HG03469 (cell line): ENCODE measurements around the gene KIF11.

Experiments used
- ATAC-seq: cut with Tn5 transposase; IDR thresholded peaks from one replicate; pipeline ENCODE4 v1.9.1; 2021; ENCODE audit warnings: mild to moderate bottlenecking, moderate library complexity, moderate number of reproducible peaks; ENCODE audit not compliant: unreplicated experiment

Gene KIF11

GRCh38 chr10:92699518-92700381, 106.8 kb downstream of the KIF11 start:
- no peak for ATAC-seq

DNA sequence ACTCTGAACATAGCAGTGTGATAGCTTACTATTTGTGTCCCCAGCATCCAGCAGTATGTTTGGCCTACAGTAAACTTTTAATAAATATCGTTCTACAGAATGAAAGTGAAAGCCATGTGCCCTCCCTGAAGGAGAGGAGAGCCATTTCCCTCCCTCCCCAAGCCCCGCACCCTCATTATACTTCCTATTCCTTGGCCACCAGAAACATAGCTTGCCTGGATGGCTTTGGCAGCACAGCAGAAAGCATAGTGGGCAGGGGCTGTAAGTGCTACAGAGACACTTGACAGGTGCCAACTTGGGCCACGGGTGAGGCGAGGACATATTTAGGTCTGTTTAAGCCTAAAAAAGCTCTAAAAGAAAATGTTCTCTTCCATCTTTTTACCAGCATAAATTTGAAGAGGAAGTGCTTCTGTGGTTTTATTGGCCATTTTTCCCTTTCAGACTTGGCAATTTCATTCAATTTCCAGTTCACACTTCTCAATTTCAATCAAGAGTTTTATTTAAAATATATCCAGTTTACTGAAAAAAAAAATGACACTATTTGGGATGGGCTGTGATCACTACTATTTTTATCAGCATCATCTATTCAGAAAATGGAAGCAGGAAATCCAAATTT, 109.5 kb downstream of the KIF11 start:
- no peak for ATAC-seq
